GM23338 (cell line): ENCODE measurements around the gene SLC7A4. TPM values are rescaled to one million over a fixed set of nuclear protein-coding genes. Genes with fewer than 3 reads are reported as not detected.
A peak's percentile ranks its signal among the peaks of the same experiment; 100 is the strongest.

Experiments
- ATAC-seq: fragments of 200-7000 bp; cut with Tn5 transposase; 3 replicates; pipeline ENCODE4 v1.9.1; 2020
- DNase-seq: peaks from one replicate; pipeline ENCODE4 v3.0.0-alpha.2; 2015; ENCODE audit warnings: low spot score
- H2AFZ ChIP-seq: fragments of 200-600 bp; sonication (generic); 2 replicates; pipeline ENCODE4 v1.8.0; 2016; ENCODE audit warnings: antibody characterized with exemption, mild to moderate bottlenecking, moderate library complexity
- H3F3A ChIP-seq: fragments of 200-600 bp; sonication (generic); replicated peaks from 2 replicates; pipeline ENCODE4 v1.8.0; 2017; ENCODE audit warnings: antibody characterized with exemption, mixed run types, low read depth
- H3K27ac ChIP-seq: fragments of 200-600 bp; sonication (generic); 2 replicates; pipeline ENCODE4 v1.6.1; 2016; ENCODE audit warnings: low read depth
- H3K27me3 ChIP-seq: fragments of 200-600 bp; sonication (generic); 2 replicates; pipeline ENCODE4 v1.8.0; 2016; ENCODE audit warnings: mild to moderate bottlenecking, mixed run types, moderate library complexity; ENCODE audit not compliant: insufficient read depth
- H3K36me3 ChIP-seq: fragments of 200-600 bp; sonication (generic); 2 replicates; pipeline ENCODE4 v1.8.0; 2016; ENCODE audit warnings: mild to moderate bottlenecking; ENCODE audit not compliant: insufficient read depth
- H3K4me1 ChIP-seq: fragments of 200-600 bp; sonication (generic); 2 replicates; pipeline ENCODE4 v1.8.0; 2016; ENCODE audit warnings: mild to moderate bottlenecking, moderate library complexity; ENCODE audit not compliant: insufficient read depth
- H3K4me2 ChIP-seq: fragments of 200-600 bp; sonication (generic); 2 replicates; pipeline ENCODE4 v1.7.1; 2017; ENCODE audit warnings: mixed run types
- H3K4me3 ChIP-seq: fragments of 200-600 bp; sonication (generic); 2 replicates; pipeline ENCODE4 v1.6.1; 2016; ENCODE audit warnings: mixed run types
- H3K79me2 ChIP-seq: fragments of 200-600 bp; sonication (generic); replicated peaks from 2 replicates; pipeline ENCODE4 v1.8.0; 2017; ENCODE audit warnings: mild to moderate bottlenecking; ENCODE audit not compliant: insufficient read depth
- H3K9me2 ChIP-seq: fragments of 200-600 bp; sonication (generic); 2 replicates; pipeline ENCODE4 v1.8.0; 2017; ENCODE audit not compliant: insufficient read depth
- H4K20me1 ChIP-seq: fragments of 200-600 bp; sonication (generic); replicated peaks from 2 replicates; pipeline ENCODE4 v1.8.0; 2017; ENCODE audit warnings: mild to moderate bottlenecking; ENCODE audit not compliant: insufficient read depth
- H3K27ac Mint-ChIP-seq: 2 replicates; pipeline ENCODE4 v1.8.0; 2020; ENCODE audit warnings: inconsistent platforms, mild to moderate bottlenecking, moderate library complexity, mixed read lengths
- H3K27me3 Mint-ChIP-seq: 3 replicates; pipeline ENCODE4 v1.8.0; 2022; ENCODE audit warnings: low read depth, mild to moderate bottlenecking, moderate library complexity, mixed read lengths, inconsistent platforms; ENCODE audit not compliant: insufficient read depth, poor library complexity
- H3K36me3 Mint-ChIP-seq: 3 replicates; pipeline ENCODE4 v1.8.0; 2021; ENCODE audit warnings: low read depth, mild to moderate bottlenecking, inconsistent platforms, moderate library complexity, mixed read lengths
- H3K4me1 Mint-ChIP-seq: 3 replicates; pipeline ENCODE4 v1.8.0; 2020; ENCODE audit warnings: mild to moderate bottlenecking, inconsistent platforms, mixed read lengths
- H3K4me3 Mint-ChIP-seq: 3 replicates; pipeline ENCODE4 v1.8.0; 2021; ENCODE audit warnings: moderate library complexity, mild to moderate bottlenecking, inconsistent platforms, mixed read lengths
- H3K9me3 Mint-ChIP-seq: 3 replicates; pipeline ENCODE4 v1.8.0; 2020; ENCODE audit warnings: moderate library complexity, mild to moderate bottlenecking, inconsistent platforms, mixed read lengths
- CREB1 ChIP-seq: fragments of 250-450 bp; sonication (Bioruptor Pico); IDR thresholded peaks from 2 replicates; pipeline ENCODE4 v1.5.0; 2020; ENCODE audit warnings: low read depth, mild to moderate bottlenecking, moderate library complexity
- ETS1 ChIP-seq: IDR thresholded peaks from 2 replicates; pipeline ENCODE4 v1.6.1; 2016; ENCODE audit warnings: antibody characterized with exemption
- EZH2 ChIP-seq: fragments of 200-600 bp; sonication (generic); IDR thresholded peaks from one replicate; pipeline ENCODE4 v1.8.0; 2017; ENCODE audit warnings: antibody characterized with exemption, mild to moderate bottlenecking, low read depth; ENCODE audit not compliant: unreplicated experiment
- EZH2phosphoT487 ChIP-seq: fragments of 200-600 bp; sonication (generic); IDR thresholded peaks from one replicate; pipeline ENCODE4 v1.8.1; 2018; ENCODE audit warnings: antibody characterized with exemption; ENCODE audit not compliant: unreplicated experiment
- JUNB ChIP-seq: IDR thresholded peaks from one replicate; pipeline ENCODE4 v1.6.1; 2016; ENCODE audit warnings: antibody characterized with exemption; ENCODE audit not compliant: unreplicated experiment
- NANOG ChIP-seq: IDR thresholded peaks from 2 replicates; pipeline ENCODE4 v1.6.1; 2016; ENCODE audit warnings: antibody characterized with exemption, borderline replicate concordance
- POLR2AphosphoS5 ChIP-seq: IDR thresholded peaks from 2 replicates; pipeline ENCODE4 v1.6.1; 2016; ENCODE audit warnings: antibody characterized with exemption, low read depth
- REST ChIP-seq: IDR thresholded peaks from one replicate; pipeline ENCODE4 v1.6.1; 2018; ENCODE audit warnings: antibody characterized with exemption; ENCODE audit not compliant: unreplicated experiment
- ZNF114 ChIP-seq: fragments of 250-450 bp; sonication (Bioruptor Pico); IDR thresholded peaks from 2 replicates; pipeline ENCODE4 v1.5.0; 2020; ENCODE audit warnings: mild to moderate bottlenecking, moderate library complexity
- ZNF462 ChIP-seq: fragments of 250-450 bp; sonication (Bioruptor Pico); IDR thresholded peaks from 2 replicates; pipeline ENCODE4 v1.5.0; 2020; ENCODE audit warnings: mild to moderate bottlenecking, moderate library complexity
- polyA plus RNA-seq: library from polyadenylated mRNA; unstranded; fragments of >200 nt; fragmentation: Nextera tagmentation; extraction: Ambion mirVana; gene quantifications from 2 replicates; pipeline ENCODE4 v1.2.1, GENCODE V29; 2016
- total RNA-seq: library from RNA; depleted of rRNA; stranded (reverse); fragments of >200 nt; shearing (Covaris generic); gene quantifications from 2 replicates; pipeline ENCODE4 v1.2.3, GENCODE V29; 2014

The SLC7A4 gene
- total and polyA plus RNA-seq, 2 experiments from 2014 or later = 0.07 to 0.44 TPM

GRCh38 chr22:21079493-21079892, 47.1 kb upstream of the SLC7A4 start (continued):
- no peak for TF ChIP-seq REST
- no peak for TF ChIP-seq EZH2phosphoT487
- no peak for TF ChIP-seq NANOG

GRCh38 chr22:21078916-21079315, 46.6 kb upstream of the SLC7A4 start:
- Mint-ChIP-seq H3K9me3 (no peaks in the 10 kb centered on the region), H3K27me3 (peaks cover 4% of the 10 kb centered on the region), H3K4me1 (peaks cover 4% of the 10 kb centered on the region; the same call in 2 of the 3 replicates), H3K36me3 (no peaks in the 10 kb centered on the region), H3K4me3 (no peak overlapping the region), H3K27ac (no peak overlapping the region)
- Histone ChIP-seq H3K79me2 (no peaks in the 10 kb centered on the region), H3K27ac (no peak overlapping the region), H3K27me3 (no peaks in the 10 kb centered on the region), H3K36me3 (no peaks in the 10 kb centered on the region), H3K4me2 (no peak overlapping the region), H4K20me1 (no peaks in the 10 kb centered on the region), H2AFZ (peak overlapping the region; percentile 52; the same call in 1 of the 2 replicates), H3K4me1 (no peaks in the 10 kb centered on the region), H3K9me2 (no peaks in the 10 kb centered on the region), H3F3A (no peaks in the 10 kb centered on the region), H3K4me3 (no peak overlapping the region)
- DNase-seq = no peak
- ATAC-seq = peak; percentile 32
- TF ChIP-seq JUNB (no peak), EZH2 (no peak), NANOG (no peak), ZNF114 (CRISPR knock-in tag) (no peak), ZNF462 (CRISPR knock-in tag) (no peak), ETS1 (no peak), EZH2phosphoT487 (no peak), REST (no peak), CREB1 (no peak), POLR2AphosphoS5 (no peak)
